Measurements from ENCODE around the gene ATXN7L2. TPM values are rescaled to one million over a fixed set of nuclear protein-coding genes. Genes with fewer than 3 reads are reported as not detected.

The ATXN7L2 gene
- total and polyA plus RNA-seq, 2 of the 8 experiments (the other 6 are each of a cell fraction or from before 2014, with no cell fraction given): 8.1 to 9.3 TPM

DNA sequence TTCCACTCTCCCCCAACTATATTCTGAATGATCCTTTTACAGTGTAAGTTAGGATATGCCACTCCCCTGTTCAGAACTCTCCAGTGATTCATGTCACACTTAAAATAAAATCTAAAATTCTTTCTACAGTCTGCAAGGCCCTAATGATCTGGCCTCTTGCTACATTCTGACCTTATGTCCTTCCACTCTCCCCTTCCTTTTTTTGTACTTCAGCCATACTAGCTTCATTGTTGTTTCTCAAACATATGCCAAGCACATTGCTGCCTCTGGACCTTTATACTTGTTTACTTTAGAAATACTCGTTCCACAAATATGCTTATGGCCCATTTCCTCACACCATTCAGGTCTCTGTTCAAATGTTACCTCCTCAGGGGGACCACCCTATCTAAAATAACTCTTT lies 42.6 kb upstream of the ATXN7L2 start:
- ChIA-PET CTCF (ENCODE audit: partially characterized antibody) (no interaction called here), POLR2A (ENCODE audit: partially characterized antibody) (no interaction called here)
- H3K23me2 ChIP-seq (ENCODE audit: low read depth, low read length): peaks cover 2% of the 10 kb centered on the region; the same call in 1 of the 2 replicates
- no peak overlapping the region for H2AK5ac ChIP-seq (ENCODE audit: low read depth, low read length)
- no peak overlapping the region for H3K4ac ChIP-seq (replicated peaks; ENCODE audit: insufficient read length, low read depth, low read length)
- no peak for FAIRE-seq
- no peak overlapping the region for H2BK120ac ChIP-seq (replicated peaks; ENCODE audit: low read depth, low read length)
- H3K79me1 ChIP-seq (ENCODE audit: low read depth, low read length): no peaks in the 10 kb centered on the region
- WGBS, 2 experiments (ENCODE audit: extremely low coverage in 1 of 2, insufficient coverage in 1 of 2, insufficient read length in 1 of 2, insufficient replicate concordance in 2 of 2, low coverage in 1 of 2, low lambda C conversion rate in 2 of 2, missing lambda C conversion rate in 1 of 2): 84% methylated on average over 1 of the region's 1 CpG; no CpG with 5 or more reads in 1 of the 2 experiments
- DNase-seq (ENCODE audit: low read depth in 1 of 2, low spot score in 2 of 2): no peak
- no peak overlapping the region for H2BK20ac ChIP-seq (ENCODE audit: low read length)
- no peak overlapping the region for H3K4me3 ChIP-seq (ENCODE audit: extremely low read depth in 1 of 4, insufficient read depth in 2 of 4, low read depth in 3 of 4, low read length in 4 of 4)
- no peak overlapping the region for H4K5ac ChIP-seq (ENCODE audit: insufficient read length, low read depth, low read length)
- no peak overlapping the region for H3K9ac ChIP-seq (replicated peaks in 1 of 4; ENCODE audit: extremely low read depth in 1 of 4, low read depth in 3 of 4, low read length in 3 of 4)
- H4K20me1 ChIP-seq (replicated peaks in 1 of 2; ENCODE audit: control insufficient read depth in 1 of 2, insufficient read depth in 2 of 2, low read length in 2 of 2): no peaks in the 10 kb centered on the region
- H3K18ac ChIP-seq (ENCODE audit: extremely low read depth, low read length): no peak overlapping the region
- H4K8ac ChIP-seq (ENCODE audit: extremely low read depth, insufficient read depth, low read length): no peak overlapping the region
- H3K36me3 ChIP-seq (ENCODE audit: control insufficient read depth in 2 of 4, insufficient read depth in 4 of 4, low read length in 3 of 4): no peaks in the 10 kb centered on the region; a peak in 1 of 8 replicates
- no peak overlapping the region for H2BK5ac ChIP-seq (ENCODE audit: low read depth, low read length)
- no peaks in the 10 kb centered on the region for H3K79me2 ChIP-seq (ENCODE audit: control insufficient read depth in 1 of 2, insufficient read depth in 2 of 2, low read length in 2 of 2)
- no peaks in the 10 kb centered on the region for H3K27me3 ChIP-seq (replicated peaks in 1 of 4; ENCODE audit: control insufficient read depth in 3 of 4, extremely low read depth in 1 of 4, insufficient read depth in 3 of 4, low read length in 3 of 4)
- no peak overlapping the region for H3K56ac ChIP-seq (replicated peaks; ENCODE audit: insufficient read length, low read depth, low read length)
- H2BK15ac ChIP-seq (ENCODE audit: low read length): no peak overlapping the region
- no peak overlapping the region for H2AFZ ChIP-seq (ENCODE audit: low read length)
- H3K4me2 ChIP-seq (ENCODE audit: insufficient read depth in 1 of 2, low read depth in 2 of 2, low read length in 2 of 2): no peak overlapping the region
- H3K9me3 ChIP-seq (ENCODE audit: insufficient read depth in 2 of 2, low read depth in 1 of 2, low read length in 1 of 2): no peaks in the 10 kb centered on the region; a peak in 1 of 4 replicates
- H3K27ac ChIP-seq (ENCODE audit: low read depth, low read length): no peak overlapping the region
- H3K14ac ChIP-seq (ENCODE audit: insufficient read length): no peak overlapping the region
- no peak overlapping the region for H2BK12ac ChIP-seq (ENCODE audit: low read depth, low read length)
- no peak overlapping the region for H4K91ac ChIP-seq (replicated peaks; ENCODE audit: insufficient read length, low read length)
- no peak overlapping the region for H3K23ac ChIP-seq (ENCODE audit: insufficient read length)
- H3K4me1 ChIP-seq (replicated peaks in 1 of 4; ENCODE audit: control insufficient read depth in 3 of 4, insufficient read depth in 4 of 4, low read length in 3 of 4): no peaks in the 10 kb centered on the region
- no peak for TF ChIP-seq SIX5 (IDR thresholded peaks at IDR 0.05; ENCODE audit: low read depth, low read length)
